ENCODE data around the gene SSBP2.

The SSBP2 gene

DNA sequence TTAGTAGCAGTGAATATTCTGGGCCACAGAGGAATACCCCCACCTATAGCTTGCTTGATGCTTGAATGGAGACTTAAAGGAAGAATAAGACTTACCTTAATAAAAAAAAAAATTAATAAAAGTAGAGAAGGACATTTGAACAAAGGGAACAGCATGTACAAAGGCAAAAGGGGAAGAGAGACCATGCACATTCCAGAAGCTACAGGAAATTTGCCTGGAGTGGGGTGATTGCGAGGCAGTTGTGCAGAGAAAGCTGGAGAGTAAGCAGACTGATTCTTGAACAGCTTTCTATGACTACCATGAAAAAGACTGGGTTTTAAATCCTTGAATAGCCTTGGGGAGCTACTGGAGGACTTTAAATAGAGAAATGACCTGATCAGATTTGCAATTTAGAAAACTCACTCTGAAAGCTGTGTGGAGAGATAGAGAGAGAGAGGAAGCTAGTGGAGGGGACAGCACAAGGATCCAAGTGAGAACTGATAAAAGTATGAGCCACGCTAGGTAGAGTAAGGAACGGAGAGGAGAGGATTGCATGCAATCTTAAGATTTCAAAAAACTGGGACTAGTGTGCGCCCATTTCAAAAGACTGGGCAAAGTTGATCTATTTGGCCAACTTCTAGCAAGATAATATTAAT is 12.5 kb upstream of the SSBP2 start:
- DNase-seq: no peak

DNA sequence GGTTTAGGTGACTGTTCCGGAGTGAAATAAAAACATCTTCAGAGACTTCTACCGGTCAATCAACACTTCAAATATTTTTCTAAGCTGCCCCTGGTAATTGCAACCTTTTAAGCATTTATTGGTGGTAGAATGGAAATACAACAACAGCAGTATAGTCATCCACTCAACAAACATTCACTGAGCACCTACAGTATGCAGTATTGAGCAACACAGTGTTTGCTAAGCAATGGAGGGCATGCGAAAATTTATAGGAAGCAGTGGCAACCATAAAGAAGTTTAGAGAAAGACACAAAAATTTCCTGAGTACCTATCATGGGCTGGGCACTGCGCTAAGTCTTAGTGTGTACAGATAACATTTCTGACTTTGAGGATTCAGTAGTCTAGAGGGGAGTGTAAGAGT is 12.0 kb upstream of the SSBP2 start:
- no peak for DNase-seq

DNA sequence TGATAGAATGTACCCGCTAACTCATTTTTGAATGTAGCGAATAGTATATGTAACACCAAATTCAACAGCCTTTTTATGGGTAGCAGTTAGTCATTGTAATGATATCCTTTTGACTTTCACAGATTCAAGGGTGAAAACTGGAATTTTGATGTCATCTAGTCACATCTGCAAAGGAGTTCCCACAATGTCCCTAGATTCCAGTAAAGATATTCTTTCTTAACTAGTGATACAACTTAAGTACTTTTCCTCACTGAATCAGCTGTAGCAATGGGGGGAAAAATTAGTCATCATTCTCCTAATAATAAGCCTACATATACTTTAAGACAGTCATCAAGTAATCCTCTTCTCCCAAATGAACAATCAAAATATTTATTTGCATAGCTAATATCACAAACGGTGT is 11.5 kb upstream of the SSBP2 start:
- DNase-seq: no peak

DNA sequence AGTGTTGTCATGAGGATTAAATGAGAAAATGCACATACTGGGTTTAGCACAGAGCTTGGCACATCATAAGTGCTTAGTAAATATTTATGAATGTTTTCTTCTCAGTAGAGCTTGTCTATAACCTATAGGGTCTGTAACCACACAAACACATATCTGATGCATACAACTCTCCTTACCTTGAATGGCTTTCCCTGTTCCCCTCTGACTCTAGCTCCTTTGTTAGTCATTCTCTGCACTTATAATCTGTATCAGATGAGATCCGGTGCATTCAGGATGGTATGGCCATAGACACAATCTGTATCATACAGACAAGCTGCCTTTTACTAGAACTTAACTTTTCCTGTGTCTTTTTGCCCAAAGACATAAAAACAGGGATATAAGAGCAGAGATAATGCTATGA is 11.1 kb upstream of the SSBP2 start:
- no peak for DNase-seq

DNA sequence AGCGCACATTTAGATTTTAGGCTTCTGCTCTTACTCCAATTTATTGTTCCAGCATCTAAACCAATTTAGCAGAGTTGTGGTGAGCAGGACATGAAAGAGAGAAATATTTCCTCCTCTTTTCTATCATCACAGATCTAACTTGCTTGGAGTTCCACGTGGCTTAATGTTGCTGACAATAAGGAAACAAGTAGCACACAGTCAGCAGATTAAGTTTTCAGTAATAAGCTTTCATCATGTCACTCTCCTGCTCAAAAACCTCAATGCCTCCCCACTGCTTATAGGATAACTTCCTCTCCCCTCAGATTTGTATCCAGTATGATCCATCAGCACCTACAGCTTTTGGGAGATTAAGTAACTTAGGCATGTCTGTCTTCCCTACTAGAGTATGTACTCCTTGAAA is 10.4 kb upstream of the SSBP2 start:
- DNase-seq: no peak

DNA sequence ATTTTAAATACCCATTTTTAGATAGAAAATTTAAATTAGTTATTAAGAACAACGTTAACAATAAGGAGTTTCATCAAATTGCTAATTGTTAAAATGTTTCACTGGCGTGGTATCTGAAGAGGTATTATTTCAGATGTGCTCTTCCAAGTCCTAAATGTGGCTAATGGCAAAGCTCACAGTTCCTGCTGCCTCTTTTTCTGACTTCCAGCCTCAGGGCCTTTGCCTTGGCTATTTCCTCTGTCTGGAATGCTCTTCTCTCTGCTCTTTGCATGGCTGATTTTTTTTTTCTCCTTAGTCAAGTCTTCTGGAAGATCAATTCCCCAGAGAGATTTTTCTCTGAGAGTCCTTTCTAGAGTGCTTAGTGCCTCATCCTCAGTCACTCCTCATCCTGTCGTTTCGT is 9.6 kb upstream of the SSBP2 start:
- no peak for DNase-seq

DNA sequence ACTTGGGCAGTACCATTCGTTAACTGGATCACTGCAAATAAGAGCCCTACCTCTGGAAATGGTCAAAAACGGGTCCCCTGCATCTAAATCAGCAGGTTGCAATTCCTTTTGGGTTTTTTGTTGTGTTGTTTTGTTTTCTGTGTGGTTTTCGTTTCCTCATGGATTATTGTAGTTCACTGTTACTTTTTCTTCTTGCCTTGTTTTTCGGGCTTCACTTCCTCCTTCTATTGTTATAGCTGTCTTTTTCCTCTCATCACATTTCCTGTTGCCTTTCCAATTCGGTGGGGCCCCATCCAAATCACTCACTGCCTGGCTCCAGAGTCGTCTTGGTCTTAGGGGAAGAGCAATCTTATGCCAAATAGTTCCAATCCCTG is 8.7 kb upstream of the SSBP2 start:
- no peak for DNase-seq

DNA sequence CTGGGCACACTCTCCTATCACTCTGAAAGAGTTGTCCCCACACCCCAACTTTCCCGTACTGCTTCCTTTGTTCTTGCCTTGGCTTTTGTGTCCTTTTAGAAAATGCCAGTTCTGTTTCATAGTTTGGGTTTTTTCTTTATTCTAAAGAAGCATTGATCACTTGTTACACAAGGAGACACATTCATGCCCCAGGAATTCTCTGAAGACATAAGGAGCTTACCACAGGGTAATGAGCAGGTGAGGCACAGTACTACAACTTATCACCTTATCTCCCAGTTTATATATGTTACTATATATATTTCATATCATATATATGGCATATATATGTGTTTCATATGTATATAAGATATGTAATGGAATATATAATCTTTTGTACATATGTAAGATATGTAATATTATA is 6.5 kb upstream of the SSBP2 start:
- DNase-seq: no peak

DNA sequence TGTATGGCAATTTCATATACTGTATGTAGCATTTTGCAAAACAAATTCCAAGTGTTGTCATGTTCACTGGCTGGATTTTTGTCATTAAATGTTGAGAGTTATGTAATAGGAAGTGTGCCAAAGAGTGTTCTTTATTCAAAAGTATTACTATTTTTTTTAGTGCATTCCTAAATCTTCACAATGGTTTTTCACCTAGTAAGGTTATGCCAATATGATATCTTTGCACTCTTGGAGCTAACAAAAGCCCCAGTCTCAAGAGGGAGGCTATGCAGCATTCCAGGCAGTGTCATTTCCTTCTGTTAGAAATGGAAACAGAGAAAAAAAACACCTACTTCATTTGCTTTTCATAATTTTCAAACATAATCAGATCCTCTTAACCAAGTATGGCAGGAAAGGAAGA is 5.1 kb upstream of the SSBP2 start:
- no peak for DNase-seq

DNA sequence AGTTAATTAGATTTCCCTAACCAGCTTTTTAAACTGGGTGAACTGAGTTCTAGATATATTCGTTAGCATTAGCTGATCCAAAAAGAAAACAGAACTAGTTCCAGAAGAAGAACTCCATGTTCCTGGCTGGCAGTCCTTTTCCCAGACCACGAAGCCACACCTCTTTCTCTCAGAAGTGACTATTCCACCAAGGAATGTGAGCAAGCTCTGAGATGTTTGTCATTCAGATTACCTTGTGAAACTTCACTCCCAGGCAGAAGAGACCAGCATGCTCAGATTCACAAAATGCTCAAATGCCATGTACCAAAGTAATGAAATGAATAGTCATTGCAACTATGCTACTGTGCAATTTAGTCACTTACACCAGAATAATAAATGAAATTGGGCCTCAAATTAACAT is 4.4 kb upstream of the SSBP2 start:
- no peak for DNase-seq

DNA sequence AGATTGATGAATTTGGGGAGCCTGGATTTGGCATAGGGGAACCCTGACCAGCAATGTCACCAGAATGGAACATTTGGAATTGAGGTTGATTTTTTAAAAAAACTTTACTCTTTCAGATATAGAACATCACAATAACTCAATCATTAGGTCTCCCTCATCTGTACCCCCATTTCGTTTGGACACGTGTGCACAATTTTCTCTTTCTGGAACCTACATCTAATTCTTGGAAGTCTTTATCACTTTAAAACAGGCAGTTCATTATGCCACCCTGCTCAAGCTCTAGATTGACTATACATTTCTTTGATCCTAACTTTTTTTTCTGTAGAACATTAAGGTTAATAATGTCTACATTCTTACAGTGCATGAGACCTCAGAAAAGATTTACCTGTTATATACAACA is 3.7 kb upstream of the SSBP2 start:
- no peak for DNase-seq

DNA sequence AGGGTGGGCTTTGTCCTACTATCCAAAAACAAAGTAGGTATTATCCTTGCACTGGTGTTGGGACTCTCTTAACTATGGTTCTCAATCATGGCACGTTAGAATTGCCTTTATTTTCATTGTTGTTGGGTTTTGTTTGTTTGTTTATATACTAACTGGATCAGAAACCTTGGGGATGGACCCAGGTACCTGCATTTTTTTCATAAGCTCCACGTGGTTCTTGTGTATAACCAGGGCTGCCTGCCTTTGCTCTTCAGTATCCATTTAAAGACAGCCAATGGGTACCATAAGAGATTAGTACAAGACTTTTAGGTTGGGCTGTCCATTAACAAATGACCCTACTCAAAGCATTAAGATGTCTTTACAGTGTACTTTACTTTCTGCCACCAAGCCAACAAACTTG is 2.5 kb upstream of the SSBP2 start:
- DNase-seq: no peak

DNA sequence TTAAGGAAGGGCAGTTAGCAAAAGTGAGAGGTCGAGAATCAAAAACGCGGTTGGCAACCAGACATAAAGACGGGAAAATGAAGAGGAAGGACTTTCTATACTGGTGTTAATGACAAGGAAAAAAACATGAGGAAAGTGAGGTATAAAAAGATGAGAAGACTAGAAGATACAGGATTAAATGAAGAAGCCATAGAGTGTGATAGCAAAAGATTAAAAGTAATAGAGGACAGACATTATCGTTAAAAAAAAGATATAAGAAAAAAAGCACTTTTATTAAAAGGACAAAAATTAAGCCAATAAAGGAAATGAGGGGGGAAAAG is 1.7 kb upstream of the SSBP2 start:
- DNase-seq: no peak

DNA sequence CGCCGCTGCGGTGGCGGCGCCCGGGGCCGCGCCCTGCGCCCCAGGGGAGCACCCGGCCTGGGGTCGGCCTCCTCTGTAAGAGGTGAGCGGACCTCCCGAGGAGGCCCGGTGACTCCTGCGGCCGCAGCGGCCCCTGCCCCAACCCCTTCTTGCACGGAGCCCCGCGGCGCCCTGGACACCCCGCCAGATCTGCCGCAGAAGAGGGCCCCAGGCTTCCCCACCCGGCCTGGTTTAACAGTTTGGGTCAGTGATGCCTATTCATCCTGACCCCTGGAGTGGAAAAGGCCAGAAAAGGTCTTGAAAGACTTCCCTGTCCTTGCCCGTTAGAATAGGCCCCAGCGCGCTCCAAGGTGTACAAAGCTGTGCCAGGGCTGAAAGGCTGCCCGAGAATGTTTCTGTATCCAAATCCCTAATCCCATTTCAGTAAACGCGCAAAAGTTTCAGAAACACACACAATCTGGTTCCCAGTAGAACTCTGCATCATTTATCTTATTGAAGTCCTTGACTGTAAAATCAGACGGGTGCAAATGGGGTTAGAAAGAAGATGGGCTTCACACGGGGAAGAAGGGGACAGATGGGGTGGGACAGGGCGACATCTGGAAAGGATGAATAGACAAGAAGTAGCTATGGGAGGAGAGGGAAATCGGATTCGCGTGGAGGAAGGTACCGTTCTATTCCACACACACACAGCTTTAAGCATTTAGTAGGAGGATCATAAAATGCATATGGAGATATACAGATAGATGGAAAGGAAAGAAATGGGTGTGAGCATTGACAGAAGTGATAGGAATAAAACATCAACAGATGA is 1.1 kb upstream of the SSBP2 start:
- DNase-seq: peak; percentile 5

DNA sequence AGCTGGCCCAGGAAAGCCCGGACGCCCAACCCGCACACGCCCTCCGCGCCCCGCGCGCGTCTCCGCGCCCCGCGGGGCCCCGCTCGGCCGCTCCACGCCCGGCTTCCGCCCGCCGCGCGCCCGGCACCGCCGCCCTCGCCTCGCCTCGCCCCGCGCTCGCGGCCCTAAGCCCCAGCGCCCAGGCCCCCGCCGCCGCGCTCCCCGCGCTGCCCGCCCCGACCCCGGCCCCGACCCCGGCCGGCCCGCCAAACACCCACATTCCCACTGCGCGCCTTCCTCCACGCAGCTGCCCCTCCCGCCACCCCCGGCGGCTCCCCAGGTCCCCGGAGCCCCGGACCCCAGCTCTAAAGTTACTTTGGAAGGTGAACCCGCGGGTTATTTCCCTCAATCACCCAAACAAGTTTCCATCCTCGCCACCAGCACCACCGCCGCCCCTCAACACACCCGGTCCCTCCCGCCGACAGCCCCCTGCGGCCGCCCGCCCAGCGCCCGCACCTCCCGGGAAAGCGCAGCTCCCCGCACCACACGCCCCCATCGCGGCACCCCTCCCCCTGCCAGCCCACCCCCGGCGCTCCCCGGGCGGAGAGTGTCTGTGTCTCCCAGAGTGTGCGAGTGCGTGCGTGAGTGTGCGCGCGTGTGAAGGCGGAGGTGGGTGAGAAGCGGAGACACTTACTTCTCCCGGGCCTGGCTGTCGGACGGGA is 439 bp downstream of the SSBP2 start:
- no peak for DNase-seq

DNA sequence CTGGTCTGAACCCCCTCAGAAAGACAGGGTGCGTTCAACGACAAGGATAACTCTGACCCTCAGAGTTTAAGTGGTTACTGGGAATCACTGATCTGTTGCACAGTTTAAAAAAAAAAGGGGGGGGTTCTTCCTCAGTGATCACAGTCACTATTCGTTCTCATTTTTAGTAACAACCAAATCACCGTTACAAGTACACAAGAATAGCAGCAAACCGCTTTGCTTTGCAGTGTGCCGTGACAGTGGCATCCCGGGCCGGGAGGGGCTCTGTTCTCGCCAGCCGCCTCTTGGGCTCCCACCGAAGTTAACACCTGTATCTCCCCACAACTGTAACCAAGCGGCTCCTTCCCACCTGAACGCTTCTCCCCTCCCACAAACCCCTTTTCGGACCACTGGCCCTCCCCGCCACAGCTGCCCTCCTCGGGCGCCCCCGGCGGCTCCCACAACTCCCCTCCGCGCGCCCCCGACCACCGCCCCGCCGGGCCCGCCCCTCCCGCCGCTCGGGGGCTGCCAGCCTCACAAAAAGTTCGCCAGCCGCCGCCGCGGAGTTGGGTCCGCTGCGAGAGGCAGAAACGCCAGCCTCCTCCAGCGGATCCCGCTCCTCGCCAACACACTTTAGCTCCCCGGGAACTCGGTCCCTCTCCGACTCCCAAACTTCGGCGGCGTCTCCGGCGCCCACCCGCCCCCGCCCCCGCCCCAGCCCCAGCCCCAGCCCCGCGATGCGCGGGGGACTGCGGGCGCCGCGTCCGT is 1.2 kb downstream of the SSBP2 start:
- peak; percentile 50 for DNase-seq

DNA sequence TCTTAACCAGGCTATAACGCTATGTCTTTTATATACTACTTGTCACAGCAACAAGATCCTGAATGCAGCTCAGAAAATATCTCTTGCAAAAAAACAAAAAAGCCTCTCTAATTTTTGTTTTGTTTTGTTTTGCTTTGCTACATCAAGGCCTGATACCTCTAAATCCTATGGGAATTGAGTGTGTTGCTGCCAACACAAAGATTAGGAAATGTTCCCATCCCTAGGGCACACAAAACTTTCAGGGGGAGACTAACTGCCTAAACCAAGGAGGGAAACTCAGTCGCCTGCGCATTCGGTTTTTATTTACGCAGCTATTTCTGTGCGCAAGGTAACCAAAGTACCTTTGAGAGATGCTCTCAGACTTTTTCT is 1.7 kb downstream of the SSBP2 start:
- DNase-seq: peak; percentile 7

DNA sequence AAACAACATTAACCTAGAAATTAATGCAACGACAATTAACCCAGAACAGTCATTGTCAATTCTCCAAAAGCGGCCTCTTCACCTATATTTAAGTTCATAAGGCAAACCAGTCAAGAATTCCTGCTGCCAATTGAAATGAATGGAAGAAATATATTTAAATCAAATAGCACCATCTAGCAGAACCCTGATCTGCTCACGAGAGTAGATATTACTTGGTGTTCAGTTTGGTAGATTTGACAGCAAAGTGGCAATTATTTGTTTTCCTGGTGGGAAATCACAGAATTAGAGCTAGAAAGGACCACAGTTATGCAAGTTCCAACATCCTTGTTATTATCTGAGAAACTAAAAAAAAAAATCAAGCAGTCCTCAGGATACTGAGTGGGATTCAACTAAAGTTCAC is 2.3 kb downstream of the SSBP2 start:
- no peak for DNase-seq

DNA sequence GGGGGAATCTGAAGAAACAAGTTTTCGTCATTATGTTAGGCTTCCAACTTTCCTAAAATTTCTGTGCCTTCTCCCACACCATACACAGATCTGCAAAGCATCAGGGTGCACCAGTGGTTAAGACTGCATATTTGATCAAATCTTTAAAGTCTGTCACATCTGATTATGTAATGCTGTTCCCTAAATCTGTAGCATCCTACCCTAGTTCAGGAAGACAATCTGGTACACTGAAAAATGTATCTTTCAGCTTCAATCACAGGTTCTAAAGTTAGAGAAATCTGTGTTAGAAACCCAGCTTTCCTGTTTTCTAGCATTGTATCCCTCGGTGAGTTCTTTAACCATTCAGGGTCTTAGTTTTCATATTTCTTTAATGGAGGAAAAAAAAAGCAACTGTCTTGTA is 3.9 kb downstream of the SSBP2 start:
- DNase-seq: no peak

DNA sequence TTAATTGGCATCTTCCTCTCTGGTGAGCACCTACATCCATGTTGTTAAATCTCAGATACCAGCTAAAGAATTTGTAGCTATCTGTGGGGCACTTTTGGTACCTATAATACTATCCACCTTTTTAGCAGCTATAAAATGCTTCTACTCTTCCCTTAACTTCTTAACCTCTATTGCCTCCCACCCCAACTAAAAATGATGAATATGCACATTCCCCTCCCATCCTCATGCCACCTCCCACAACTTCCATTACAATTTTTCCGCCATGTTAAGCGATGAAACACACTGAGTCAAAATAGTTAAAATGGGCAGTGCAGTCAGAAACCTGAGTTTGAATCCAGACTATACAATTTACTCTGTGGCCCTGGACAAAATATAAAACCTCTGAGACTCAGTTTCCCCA is 10.1 kb downstream of the SSBP2 start:
- DNase-seq: no peak

DNA sequence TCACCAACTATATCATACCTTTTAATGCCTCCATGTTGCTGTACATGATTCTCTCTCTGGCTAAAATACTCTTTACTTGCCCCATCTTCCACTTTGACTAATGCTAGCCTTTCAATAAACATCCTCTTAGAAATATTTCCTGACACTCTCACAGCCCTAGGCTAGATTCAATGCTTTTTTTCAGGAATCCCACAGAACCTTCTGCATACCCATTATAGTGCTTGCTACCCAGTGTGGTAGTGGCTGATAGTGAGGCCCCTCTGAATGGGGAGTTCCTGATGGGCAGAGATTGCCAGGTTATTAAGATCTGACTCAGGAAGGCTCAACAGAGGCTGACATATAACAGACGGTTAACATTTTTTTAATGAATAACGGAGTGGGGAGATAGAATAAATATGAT is 11.6 kb downstream of the SSBP2 start:
- DNase-seq: no peak

DNA sequence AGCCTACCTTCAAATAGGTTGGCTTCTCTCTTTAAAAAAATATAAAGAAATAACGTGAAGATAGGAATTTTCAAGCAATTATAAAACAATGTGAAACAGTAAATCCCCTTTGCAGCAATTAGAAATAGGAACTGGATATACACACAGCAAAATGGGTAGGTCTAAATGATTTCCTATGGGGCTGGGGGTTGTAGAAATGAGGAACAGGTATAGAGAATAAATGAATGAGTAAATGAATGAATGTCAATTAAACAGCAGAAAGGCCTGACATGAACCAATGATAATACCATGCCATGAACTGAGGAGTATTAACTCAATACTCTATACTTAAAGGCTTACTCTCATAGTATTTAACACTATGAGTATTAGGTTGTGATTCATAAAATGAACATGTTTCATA is 21.6 kb downstream of the SSBP2 start:
- no peak for DNase-seq

DNA sequence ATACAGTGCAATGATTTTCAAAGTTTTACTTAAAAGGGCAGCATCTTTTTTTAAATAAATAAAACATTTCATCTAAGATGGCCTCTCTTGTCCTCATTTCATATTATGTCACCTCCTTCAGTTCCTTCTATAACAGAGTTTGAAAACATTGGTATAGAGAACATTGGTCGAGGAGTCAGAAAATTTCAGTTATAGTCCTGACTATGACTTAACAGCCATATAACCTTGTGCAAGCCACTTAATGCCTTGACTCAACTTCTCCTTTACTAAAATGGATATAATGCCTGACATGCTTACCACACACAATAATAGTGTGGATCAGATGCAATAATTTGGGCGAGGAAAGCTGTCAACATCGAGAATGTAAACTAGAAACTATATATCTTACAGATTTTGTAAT is 22.6 kb downstream of the SSBP2 start:
- DNase-seq: no peak

DNA sequence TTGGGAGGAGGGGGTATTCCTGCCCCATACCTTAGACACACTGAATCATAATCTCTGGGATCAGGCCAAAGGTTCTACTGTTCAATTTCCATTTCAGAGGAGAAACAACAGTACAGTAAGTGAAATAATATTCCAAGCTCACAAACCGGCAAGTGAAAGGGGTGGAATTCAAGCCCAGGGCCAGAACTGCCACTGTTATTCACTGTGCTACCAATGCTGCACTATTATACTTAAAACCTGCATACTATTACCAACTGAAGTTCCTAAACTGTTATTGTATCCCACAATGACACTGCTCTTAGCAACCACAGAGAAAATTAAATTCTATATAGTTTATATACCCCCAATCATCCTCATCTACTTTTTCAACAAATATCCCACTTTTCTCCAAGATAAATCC is 24.6 kb downstream of the SSBP2 start:
- DNase-seq: no peak

All from stimulated activated CD4-positive, alpha-beta T cell treated with anti-CD3 and anti-CD28 coated beads, Interleukin-4, amount 100 ng/mL, for 24 hours (primary cell).